ENCODE data around the gene HOMER2. TPM values are rescaled to one million over a fixed set of nuclear protein-coding genes. Genes with fewer than 3 reads are reported as not detected.

Gene HOMER2
- total RNA-seq, 1 experiment from 2014 or later = 14.2 TPM

GRCh38 chr15:82922737-82923136 is 29.8 kb downstream of the HOMER2 start:
- Histone ChIP-seq H3K56ac (ENCODE audit: insufficient read length, low read depth, low read length) (no peak overlapping the region), H4K20me1 (ENCODE audit: control insufficient read depth, insufficient read depth, insufficient read length) (no peaks in the 10 kb centered on the region), H2AFZ (ENCODE audit: low read length) (no peak overlapping the region), H2BK20ac (ENCODE audit: low read depth, low read length, poor library complexity, severe bottlenecking) (no peak overlapping the region), H2BK15ac (ENCODE audit: low read depth, low read length) (no peak overlapping the region), H3K4ac (ENCODE audit: low read depth, low read length) (no peak overlapping the region), H2BK120ac (ENCODE audit: low read depth, low read length, poor library complexity, severe bottlenecking) (no peak overlapping the region), H3K79me1 (ENCODE audit: insufficient read depth, low read depth, low read length, poor library complexity, severe bottlenecking) (no peaks in the 10 kb centered on the region), H4K5ac (ENCODE audit: insufficient read length, low read depth, low read length) (no peak overlapping the region), H3K9me3 (ENCODE audit: control insufficient read depth, low read depth, low read length) (no peaks in the 10 kb centered on the region), H3K9ac (ENCODE audit: extremely low read depth, insufficient read length, low read length) (no peak overlapping the region), H3K27ac (ENCODE audit: insufficient read length, low read depth, low read length) (no peak overlapping the region), H4K8ac (replicated peaks; ENCODE audit: insufficient read length, low read depth, low read length) (no peak overlapping the region), H3K27me3 (ENCODE audit: insufficient read depth, low read length) (no peaks in the 10 kb centered on the region; the same call in 1 of the 2 replicates), H2BK12ac (ENCODE audit: insufficient read length, low read depth, low read length) (no peak overlapping the region), H3K23ac (ENCODE audit: insufficient read length, low read depth, low read length) (no peak overlapping the region), H3K14ac (ENCODE audit: insufficient read depth, low read length) (no peak overlapping the region), H3K4me1 (ENCODE audit: insufficient read depth, low read length) (no peaks in the 10 kb centered on the region), H3K18ac (ENCODE audit: insufficient read length, low read depth, low read length) (no peak overlapping the region), H3K79me2 (ENCODE audit: insufficient read depth, low read length) (no peaks in the 10 kb centered on the region), H3T11ph (ENCODE audit: low read length) (no peak overlapping the region), H2AK5ac (ENCODE audit: insufficient read length, low read length) (no peak overlapping the region), H3K23me2 (ENCODE audit: insufficient read length, low read depth, low read length, poor library complexity, severe bottlenecking) (no peaks in the 10 kb centered on the region), H3K4me2 (ENCODE audit: insufficient read depth, insufficient read length, low read length) (no peak overlapping the region), H2BK5ac (ENCODE audit: insufficient read length, low read length) (no peak overlapping the region), H4K91ac (ENCODE audit: insufficient read length, low read depth, low read length) (no peak overlapping the region)
- H3K36me3 Mint-ChIP-seq (ENCODE audit: insufficient read depth in 1 of 3, low read depth in 3 of 3) = no peaks in the 10 kb centered on the region
- H3K4me3 Mint-ChIP-seq = no peak overlapping the region
- H3K27ac Mint-ChIP-seq = peak overlapping the region in 1 of 3 experiments; percentile 13; a peak in 2 of 7 replicates
- TF ChIP-seq, protein P1, sequence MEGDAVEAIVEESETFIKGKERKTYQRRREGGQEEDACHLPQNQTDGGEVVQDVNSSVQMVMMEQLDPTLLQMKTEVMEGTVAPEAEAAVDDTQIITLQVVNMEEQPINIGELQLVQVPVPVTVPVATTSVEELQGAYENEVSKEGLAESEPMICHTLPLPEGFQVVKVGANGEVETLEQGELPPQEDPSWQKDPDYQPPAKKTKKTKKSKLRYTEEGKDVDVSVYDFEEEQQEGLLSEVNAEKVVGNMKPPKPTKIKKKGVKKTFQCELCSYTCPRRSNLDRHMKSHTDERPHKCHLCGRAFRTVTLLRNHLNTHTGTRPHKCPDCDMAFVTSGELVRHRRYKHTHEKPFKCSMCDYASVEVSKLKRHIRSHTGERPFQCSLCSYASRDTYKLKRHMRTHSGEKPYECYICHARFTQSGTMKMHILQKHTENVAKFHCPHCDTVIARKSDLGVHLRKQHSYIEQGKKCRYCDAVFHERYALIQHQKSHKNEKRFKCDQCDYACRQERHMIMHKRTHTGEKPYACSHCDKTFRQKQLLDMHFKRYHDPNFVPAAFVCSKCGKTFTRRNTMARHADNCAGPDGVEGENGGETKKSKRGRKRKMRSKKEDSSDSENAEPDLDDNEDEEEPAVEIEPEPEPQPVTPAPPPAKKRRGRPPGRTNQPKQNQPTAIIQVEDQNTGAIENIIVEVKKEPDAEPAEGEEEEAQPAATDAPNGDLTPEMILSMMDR (conservative IDR thresholded peaks at IDR 0.05) = no peak
- no CpG with 5 or more reads among the region's 4 CpGs for WGBS (ENCODE audit: extremely low coverage, insufficient read length, low lambda C conversion rate)
- H3K4me1 Mint-ChIP-seq = no peaks in the 10 kb centered on the region; a peak in 1 of 4 replicates
- DNase-seq = no peak
- H3K27me3 Mint-ChIP-seq (ENCODE audit: low read depth) = peaks cover 3% of the 10 kb centered on the region; the same call in 1 of the 2 replicates
- H3K9me3 Mint-ChIP-seq = no peaks in the 10 kb centered on the region

Data from H9 (cell line).